Kidney glomerular epithelial cell (primary cell): ENCODE results near the gene PPP5C.
"Not testable (repeated sequence)": the region's sequence is repeated elsewhere in the genome, so short reads cannot be mapped to it uniquely, and the experiment has no call there.

Experiments used
- DNase-seq: peaks from one replicate; lab custom pipeline; 2025; lab: John Stamatoyannopoulos, UW

PPP5C gene

DNA sequence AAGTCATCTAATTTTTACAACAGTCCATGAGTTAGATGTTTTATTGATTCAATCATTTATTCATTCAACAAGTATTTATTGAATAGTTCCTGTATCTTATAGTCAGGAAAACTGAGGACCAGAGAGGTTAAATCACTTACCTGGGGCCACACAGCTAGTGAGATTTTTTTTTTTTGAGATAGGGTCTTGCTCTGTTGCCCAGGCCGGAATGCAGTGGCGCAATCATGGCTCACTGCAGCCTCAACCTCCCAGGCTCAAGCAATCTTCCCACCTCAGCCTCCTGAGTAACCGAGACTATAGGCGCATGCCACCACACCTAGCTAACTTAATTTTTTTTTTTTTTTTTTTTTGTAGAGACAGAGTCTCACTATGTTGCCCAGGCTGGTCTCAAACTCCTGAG is 88.8 kb downstream of the PPP5C start:
- DNase-seq: not testable (repeated sequence)
